Heart right ventricle (tissue), 16 donors: ENCODE measurements around the gene LYL1. TPM values are rescaled to one million over a fixed set of nuclear protein-coding genes. Genes with fewer than 3 reads are reported as not detected.

Experiments
- ATAC-seq, 8 donors: fragments of 200-7000 bp; cut with Tn5 transposase; one replicate each; pipeline ENCODE4 v1.9.1; 2020; ENCODE audit warnings: mild to moderate bottlenecking in 8 of 8, moderate library complexity in 8 of 8, moderate number of reproducible peaks in 1 of 8
- DNase-seq, 2 donors: peaks; one replicate each; pipeline ENCODE4 v3.0.0-alpha.2; 2020
- H3K27ac ChIP-seq, 10 donors: fragments of 200-600 bp; sonication (generic) in 2 of 10; one replicate each; pipeline versions ENCODE4 v1.5.0 to v1.8.0; 2020 to 2022; ENCODE audit warnings: mild to moderate bottlenecking in 3 of 10
- H3K27me3 ChIP-seq, 7 donors: fragments of 200-600 bp; one replicate each; pipeline ENCODE4 v1.8.0; 2021 to 2022; ENCODE audit warnings: mild to moderate bottlenecking in 2 of 7
- H3K36me3 ChIP-seq, 9 donors: fragments of 200-600 bp; sonication (generic) in 1 of 9; one replicate each; pipeline versions ENCODE4 v1.5.0 to v1.8.0; 2020 to 2022; ENCODE audit warnings: mild to moderate bottlenecking in 2 of 9
- H3K4me1 ChIP-seq, 9 donors: fragments of 200-600 bp; sonication (generic) in 1 of 9; one replicate each; pipeline versions ENCODE4 v1.5.0 to v1.8.0; 2020 to 2022; ENCODE audit warnings: mild to moderate bottlenecking in 4 of 9
- H3K4me3 ChIP-seq, 10 donors: fragments of 200-600 bp; sonication (generic) in 2 of 10; one replicate each; pipeline versions ENCODE4 v1.5.0 to v1.8.0; 2020 to 2022; ENCODE audit warnings: mild to moderate bottlenecking in 7 of 10, moderate library complexity in 2 of 10
- H3K9me3 ChIP-seq, 11 donors: fragments of 200-600 bp in 10 of 11; sonication (generic) in 2 of 11; one replicate each; pipeline versions ENCODE4 v1.5.0 to v1.8.0; 2013 to 2022; ENCODE audit warnings: mild to moderate bottlenecking in 2 of 11, control low read depth in 1 of 11, moderate library complexity in 1 of 11
- CTCF ChIP-seq, 9 donors: fragments of 200-600 bp; sonication (generic) in 2 of 9; IDR thresholded peaks; one replicate each; pipeline versions ENCODE4 v1.5.0 to v1.8.0; 2021 to 2022; ENCODE audit warnings: antibody characterized with exemption in 9 of 9, mild to moderate bottlenecking in 5 of 9, moderate library complexity in 1 of 9
- WGBS, 2 donors: extraction: QIAGEN DNeasy Blood & Tissue Kit; methylation state at CpG; one replicate each; pipeline ENCODE4 v1.1.7; 2013; ENCODE audit warnings: inconsistent platforms in 1 of 2; 5-methylcytosine and 5-hydroxymethylcytosine counted together
- intact Hi-C, 10 donors: fragments of 100-400 bp; cut with DNase I; formaldehyde crosslinking; loops; one replicate each; pipeline versions ENCODE4 v1.11.1 to v1.14.2; 2022
- polyA plus RNA-seq, 2 donors: library from polyadenylated mRNA; stranded (reverse); fragments of 200-250 nt; gene quantifications; one replicate each; pipeline ENCODE4 v1.2.3, GENCODE V29; 2013
- total RNA-seq, 10 donors: library from RNA; stranded (reverse); fragmentation: NEBNext Ultra II Directional in 3 of 10; extraction: Animal tissue kit (Norgen Biotek cat#: 25700) in 3 of 10; gene quantifications; one replicate each; pipeline versions ENCODE4 v1.2.1 to v1.2.4, GENCODE V29; 2021 to 2023
- donor health status: Arrhythmogenic right ventricular cardiomyopathy.
- donor health status: ischemic (EF 13 %, LVEDD 7.1; RV severe dilation, severe dysfunction).
- donor health status: healthy with polysubstance abuse.
- donor health status: DM: no; HTN: yes; CAD: no.
- donor health status: DM: no; HTN: no; CAD: no.
- donor health status: ischemic (EF 25% LVEDD 6.9; RV normal size, moderate dysfunction).
- donor health status: ischemic (EF 25% LVEDD 5.7; RV mildly dilated, moderate dysfunction).
- donor health status: healthy.
- donor health status: DM: yes; HTN: yes; CAD: no.
- donor health status: Ischemic cardiomyopathy.
- donor health status: ischemic (EF 35%, LVEDD 5.7; RV mildly dilated, moderate dysfunction).
- donor health status: nonischemic (EF 11% LVEDD 7.7; RV severe dilation, severe dysfunction).
- donor health status: DM: yes; HTN: yes; CAD: no.
- donor health status: PGD.
- donor health status: ischemic (EF 29% LVEDD 5.4; RV normal size, mild dysfunction).
- donor health status: nonischemic (EF 23%, LVEDD 6.1; RV moderate dilation, normal function).

LYL1 gene
- total and polyA plus RNA-seq, 12 donors: 3.4 to 13.0 (median 7.4) TPM

GRCh38 chr19:13085666-13086065 is 17.0 kb downstream of the LYL1 start:
- peaks cover 25 to 58% (median 36%) of the 10 kb centered on the region in 9 donors for H3K4me1 ChIP-seq
- no peaks in the 10 kb centered on the region for H3K9me3 ChIP-seq
- ATAC-seq: peak in 3 of 8 donors; percentile 20 to 58 (median 39)
- H3K4me3 ChIP-seq: no peak overlapping the region
- intact Hi-C loops: loop anchor here in 1 of 10 donors (5.0 kb wide), 1 partner anchor 93 kb away; no protein-coding TSS in a partner anchor
- H3K36me3 ChIP-seq: peaks cover 0 to 85% (median 11%) of the 10 kb centered on the region in 9 donors
- TF ChIP-seq CTCF (IDR thresholded peaks at IDR 0.05): no peak
- no peaks in the 10 kb centered on the region for H3K27me3 ChIP-seq
- H3K27ac ChIP-seq: peak overlapping the region in 7 of 10 donors; percentile 24 to 68 (median 40)
- 23 to 26% methylated on average over 7 of the region's 7 CpGs for WGBS, 2 donors
- DNase-seq: no peak

- TF ChIP-seq CTCF (IDR thresholded peaks at IDR 0.05): no peak
- intact Hi-C loops: no loop called here
- H3K36me3 ChIP-seq: peaks cover 0 to 81% (median 11%) of the 10 kb centered on the region in 9 donors
- no peak overlapping the region for H3K4me3 ChIP-seq
- H3K27me3 ChIP-seq: no peaks in the 10 kb centered on the region
- ATAC-seq (no peak), DNase-seq (no peak)
- 88 to 97% methylated on average over 9 of the region's 9 CpGs for WGBS, 2 donors
- H3K4me1 ChIP-seq: peaks cover 23 to 60% (median 41%) of the 10 kb centered on the region in 9 donors
- H3K9me3 ChIP-seq: no peaks in the 10 kb centered on the region
- H3K27ac ChIP-seq: peak overlapping the region in 4 of 10 donors; percentile 14 to 66 (median 42)
Measured at GRCh38 chr19:13083627-13084026, 19.0 kb downstream of the LYL1 start.

GRCh38 chr19:13083008-13083404 is 19.7 kb downstream of the LYL1 start:
- peaks cover 0 to 76% (median 11%) of the 10 kb centered on the region in 9 donors for H3K36me3 ChIP-seq
- TF ChIP-seq CTCF (IDR thresholded peaks at IDR 0.05): no peak
- DNase-seq (no peak), ATAC-seq (no peak)
- H3K4me3 ChIP-seq: no peak overlapping the region
- H3K27ac ChIP-seq: peak overlapping the region in 8 of 10 donors; percentile 3 to 66 (median 42)
- 73 to 78% methylated on average over 7 of the region's 7 CpGs for WGBS, 2 donors
- peaks cover 29 to 66% (median 47%) of the 10 kb centered on the region in 9 donors for H3K4me1 ChIP-seq
- H3K9me3 ChIP-seq: no peaks in the 10 kb centered on the region
- H3K27me3 ChIP-seq: no peaks in the 10 kb centered on the region
- intact Hi-C loops: no loop called here

- Histone ChIP-seq H3K27me3 (no peaks in the 10 kb centered on the region), H3K9me3 (no peaks in the 10 kb centered on the region), H3K27ac (peak overlapping the region in 9 of 10 donors; percentile 3 to 66 (median 44)), H3K4me3 (no peak overlapping the region), H3K4me1 (peaks cover 34 to 72% (median 50%) of the 10 kb centered on the region in 9 donors), H3K36me3 (peaks cover 0 to 75% (median 11%) of the 10 kb centered on the region in 9 donors)
- intact Hi-C loops: no loop called here
- 58 to 68% methylated on average over 14 of the region's 14 CpGs for WGBS, 2 donors
- no peak for DNase-seq
- TF ChIP-seq CTCF (IDR thresholded peaks at IDR 0.05): peak in 7 of 9 donors; percentile 27 to 56 (median 45)
- peak; percentile 13 to 62 (median 32) for ATAC-seq
Measured at GRCh38 chr19:13082192-13083007, 20.3 kb downstream of the LYL1 start.
